Psoas muscle (tissue), 8 donors: ENCODE measurements around the gene PEX16. TPM values are rescaled to one million over a fixed set of nuclear protein-coding genes. Genes with fewer than 3 reads are reported as not detected.

Experiments used
- ATAC-seq, 4 donors: fragments of 200-7000 bp; cut with Tn5 transposase; one replicate each; pipeline ENCODE4 v1.9.1; 2020; ENCODE audit warnings: moderate library complexity in 3 of 4, mild to moderate bottlenecking in 2 of 4
- DNase-seq, 2 donors: peaks; one replicate each; pipeline ENCODE4 v3.0.0-alpha.2; 2020
- H3K27ac ChIP-seq: fragments of 200-600 bp; one replicate; pipeline ENCODE4 v1.8.0; 2022
- H3K27me3 ChIP-seq, 3 donors: fragments of 200-600 bp in 1 of 3; one replicate each; pipeline versions ENCODE4 v1.6.1 to v1.8.0; 2013 to 2022; ENCODE audit warnings: low read length in 2 of 3, mild to moderate bottlenecking in 2 of 3, moderate library complexity in 1 of 3; ENCODE audit not compliant: insufficient read depth in 3 of 3
- H3K36me3 ChIP-seq, 2 donors: fragments of 200-600 bp in 1 of 2; one replicate each; pipeline versions ENCODE4 v1.6.1 to v1.8.0; 2013 to 2022; ENCODE audit warnings: low read depth in 1 of 2, mild to moderate bottlenecking in 1 of 2, moderate library complexity in 1 of 2; ENCODE audit not compliant: insufficient read depth in 1 of 2
- H3K4me1 ChIP-seq: fragments of 200-600 bp; one replicate; pipeline ENCODE4 v1.8.0; 2022
- H3K4me3 ChIP-seq: fragments of 200-600 bp; one replicate; pipeline ENCODE4 v1.8.0; 2022; ENCODE audit warnings: mild to moderate bottlenecking
- H3K9me3 ChIP-seq: fragments of 200-600 bp; one replicate; pipeline ENCODE4 v1.8.0; 2022
- CTCF ChIP-seq: fragments of 200-600 bp; IDR thresholded peaks from one replicate; pipeline ENCODE4 v1.8.0; 2022; ENCODE audit warnings: antibody characterized with exemption
- WGBS, 3 donors: extraction: QIAGEN DNeasy Blood & Tissue Kit; methylation state at CpG; one replicate each; pipeline versions ENCODE4 v1.1.6 to v1.1.7; 2013; 5-methylcytosine and 5-hydroxymethylcytosine counted together
- intact Hi-C, 2 donors: fragments of 100-400 bp; cut with DNase I; formaldehyde crosslinking; loops; one replicate each; pipeline versions ENCODE4 v1.11.0 to v1.14.2; 2022
- polyA plus RNA-seq, 3 donors: library from polyadenylated mRNA; stranded (reverse); fragments of 200-250 nt; gene quantifications; one replicate each; pipeline ENCODE4 v1.2.3, GENCODE V29; 2013
- total RNA-seq, 4 donors: library from RNA; stranded (reverse); fragmentation: NEBNext Ultra II Directional in 2 of 4; extraction: Animal tissue kit (Norgen Biotek cat#: 25700) in 2 of 4; gene quantifications; one replicate each; pipeline versions ENCODE4 v1.2.1 to v1.2.4, GENCODE V29; 2021 to 2023
- donor health status: healthy with polysubstance abuse.
- donor health status: DM: no; HTN: no; CAD: no; lungs with moderate emphysema.
- donor health status: Bipolar disorder and iron deficiency.
- donor health status: healthy.
- donor health status: DM: yes; HTN: yes; CAD: no.
- donor health status: DM: no; HTN: no; CAD: no.
- donor health status: DM: no; HTN: no; CAD: no.
- donor health status: DM: yes; HTN: yes; CAD: no.

PEX16 gene
- total and polyA plus RNA-seq, 7 donors = 12.1 to 23.5 (median 19.7) TPM

GRCh38 chr11:45860348-45860747 is 57.3 kb downstream of the PEX16 start:
- no peak for DNase-seq
- Histone ChIP-seq H3K4me3 (peak overlapping the region; percentile 7), H3K36me3 (peaks cover 2 to 66% of the 10 kb centered on the region in 2 donors), H3K27me3 (no peaks in the 10 kb centered on the region), H3K4me1 (peaks cover 63% of the 10 kb centered on the region), H3K27ac (peak overlapping the region; percentile 84), H3K9me3 (no peaks in the 10 kb centered on the region)
- 80 to 91% (median 87%) methylated on average over 5 of the region's 5 CpGs for WGBS, 3 donors
- ATAC-seq = no peak
- no peak for TF ChIP-seq CTCF
- intact Hi-C loops = loop anchor here in 1 of 2 donors (10.0 kb wide), 1 partner anchor 54 kb away; the partner anchor contains the start of gene PEX16

Other genes with a start within 250 kb of the PEX16 start
- gene SLC35C1, start 112.7 kb downstream of the PEX16 start, total RNA-seq = 1 to 10 TPM; 5.3 to 8.7 (median 6.9) TPM
- gene SLC35C1, start 112.7 kb downstream of the PEX16 start, polyA plus RNA-seq = 10 to 100 TPM in 2 of 3 donors, 1 to 10 TPM in 1; 6.7 to 11.8 (median 10.1) TPM
- gene CRY2, start 70.4 kb downstream of the PEX16 start, total RNA-seq = 10 to 100 TPM; 28.7 to 64.5 (median 45.5) TPM
- 10 to 100 TPM; 15.4 to 30.7 (median 20.8) TPM for gene CRY2, start 70.4 kb downstream of the PEX16 start, polyA plus RNA-seq
- gene MAPK8IP1, start 32.2 kb downstream of the PEX16 start, total RNA-seq = 1 to 10 TPM; 1.3 to 2.6 (median 2.0) TPM
- under 1 TPM; 0.53 to 1.00 (median 0.82) TPM for gene MAPK8IP1, start 32.2 kb downstream of the PEX16 start, polyA plus RNA-seq
- gene FREY1, start 10.6 kb downstream of the PEX16 start, total RNA-seq = under 1 TPM in 2 of 4 donors, not detected in 2; 0.37 to 0.56 TPM
- gene FREY1, start 10.6 kb downstream of the PEX16 start, polyA plus RNA-seq = under 1 TPM in 1 of 3 donors, not detected in 2; 0.14 TPM
- not detected for gene LARGE2, start 4.8 kb upstream of the PEX16 start, total RNA-seq
- under 1 TPM in 1 of 3 donors, not detected in 2; 0.13 TPM for gene LARGE2, start 4.8 kb upstream of the PEX16 start, polyA plus RNA-seq
- gene PHF21A, start 203.6 kb upstream of the PEX16 start, total RNA-seq = 10 to 100 TPM; 14.8 to 21.3 (median 18.0) TPM
- 10 to 100 TPM in 1 of 3 donors, 1 to 10 TPM in 2; 4.1 to 20.3 (median 8.5) TPM for gene PHF21A, start 203.6 kb upstream of the PEX16 start, polyA plus RNA-seq